NCI-H2107 treated with DMSO at 0.1 percent for 48 hours (cell line): Measurements from ENCODE around the gene SLC14A1.

Source experiments
- DNase-seq: peaks from one replicate; lab custom pipeline; 2025; ENCODE audit not compliant: unreplicated experiment; lab: John Stamatoyannopoulos, UW

SLC14A1 gene

DNA sequence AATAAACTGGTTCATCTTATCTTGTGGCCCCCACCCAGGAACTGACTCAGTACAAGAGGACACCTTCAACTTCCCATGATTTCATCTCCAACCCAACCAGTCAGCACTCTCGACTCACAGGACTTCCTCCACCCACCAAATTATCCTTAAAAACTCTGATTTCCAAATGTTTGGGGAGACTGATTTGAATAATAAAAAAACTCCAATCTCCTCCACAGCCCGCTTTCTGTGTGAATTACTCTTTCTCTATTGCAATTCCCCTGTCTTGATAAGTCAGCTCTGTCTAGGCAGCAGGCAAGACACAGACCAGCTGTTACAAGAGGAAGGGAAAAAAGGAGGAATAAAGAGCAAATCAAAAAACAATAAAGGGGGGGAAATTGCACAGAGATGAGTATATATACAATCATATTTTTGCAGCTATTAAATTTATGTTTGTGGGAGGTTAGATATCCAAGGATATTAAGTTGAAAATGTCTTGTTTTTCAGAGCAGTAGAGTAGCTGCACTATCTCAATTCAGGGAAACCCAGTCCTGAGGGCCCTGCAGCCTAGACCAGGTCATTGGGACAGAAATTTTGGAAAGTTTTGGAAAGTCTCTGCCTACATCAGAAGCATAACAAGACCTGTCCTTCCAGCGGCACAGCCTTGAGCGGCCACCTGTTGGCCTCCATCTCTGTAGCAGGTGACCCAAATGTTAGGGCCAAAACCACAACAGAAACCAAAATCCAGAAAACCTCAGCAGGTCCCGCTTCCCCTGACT, 68.7 kb downstream of the SLC14A1 start:
- DNase-seq, result no peak

- DNase-seq, result no peak
Observed at GRCh38 chr18:45793264-45793965, 69.4 kb downstream of the SLC14A1 start.

DNA sequence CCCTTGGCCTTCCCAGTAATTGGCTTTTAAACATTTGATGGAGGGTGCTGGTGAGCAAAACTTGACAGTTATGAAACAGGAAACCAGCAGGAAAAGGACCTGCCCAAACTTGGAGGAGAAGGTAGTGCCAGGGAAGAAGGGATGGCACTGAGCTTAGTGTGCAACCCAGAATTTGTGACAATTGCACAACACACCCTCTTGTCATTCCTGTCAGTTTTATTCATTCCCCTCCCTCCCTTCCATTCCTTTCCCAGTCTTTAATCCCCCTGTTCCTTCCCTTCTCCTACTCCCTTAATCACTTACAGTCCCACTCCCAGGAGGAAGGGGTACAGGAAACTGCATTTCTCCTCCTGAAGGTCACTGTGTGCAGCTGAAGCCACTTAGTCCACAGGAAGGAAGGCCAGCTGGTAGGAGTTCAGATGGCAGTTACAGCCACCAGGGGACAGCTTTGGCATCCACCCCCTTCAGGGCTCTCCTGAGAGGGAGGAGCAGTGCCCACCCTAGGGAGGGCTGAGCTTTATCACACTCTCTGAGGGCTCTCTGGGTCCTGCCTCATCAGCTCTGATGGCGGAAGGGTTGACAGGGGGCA, 77.5 kb downstream of the SLC14A1 start:
- no peak for DNase-seq
